NB4 (cell line): ENCODE results near the gene NBEA.

Source experiments
- DNase-seq: peaks from one replicate; pipeline ENCODE4 v3.0.0; 2010; ENCODE audit warnings: low read depth
- H3K4me3 ChIP-seq: one replicate; pipeline ENCODE4 v1.5.1; 2011; ENCODE audit warnings: mild to moderate bottlenecking, low read depth, low read length, moderate library complexity
- CTCF ChIP-seq: IDR thresholded peaks from one replicate; pipeline ENCODE4 v1.5.1; 2012; ENCODE audit warnings: low read depth, low read length
- MAX ChIP-seq: IDR thresholded peaks from 2 replicates; pipeline ENCODE4 v1.6.1; 2011; ENCODE audit warnings: low read depth, low read length
- MYC ChIP-seq: IDR thresholded peaks from 2 replicates; pipeline ENCODE4 v1.6.1; 2011; ENCODE audit warnings: low read depth, low read length
- POLR2A ChIP-seq: IDR thresholded peaks from 2 replicates; pipeline ENCODE4 v1.6.1; 2011; ENCODE audit warnings: mild to moderate bottlenecking; ENCODE audit not compliant: insufficient read length; ENCODE audit errors: extremely low read depth

The NBEA gene

GRCh38 chr13:35502456-35502855 lies 560.4 kb downstream of the NBEA start:
- H3K4me3 ChIP-seq: no peak overlapping the region
- no peak for DNase-seq
- TF ChIP-seq POLR2A (no peak), MAX (no peak), CTCF (no peak), MYC (no peak)

GRCh38 chr13:35512271-35512920 lies 570.3 kb downstream of the NBEA start:
- no peak overlapping the region for H3K4me3 ChIP-seq
- peak; percentile 67 for DNase-seq
- TF ChIP-seq MYC (0 out of 2 replicates have a peak, but pooled peaks have one; percentile 20), POLR2A (no peak)

- no peak for DNase-seq
- H3K4me3 ChIP-seq: no peak overlapping the region
- TF ChIP-seq MAX (no peak), POLR2A (no peak), MYC (no peak), CTCF (no peak)
Measured at GRCh38 chr13:35514061-35514477, 572.0 kb downstream of the NBEA start.

- no peak overlapping the region for H3K4me3 ChIP-seq
- no peak for TF ChIP-seq CTCF
- no peak for TF ChIP-seq MAX
- TF ChIP-seq POLR2A: no peak
- no peak for TF ChIP-seq MYC
- no peak for DNase-seq
Measured at GRCh38 chr13:35514801-35515502, 572.9 kb downstream of the NBEA start.

GRCh38 chr13:35518337-35518946 lies 576.4 kb downstream of the NBEA start:
- no peak for TF ChIP-seq MAX
- no peak; the same call in 1 of the 2 replicates for TF ChIP-seq MYC
- TF ChIP-seq POLR2A: no peak
- no peak for TF ChIP-seq CTCF
- no peak for DNase-seq

GRCh38 chr13:35524171-35524570 lies 582.1 kb downstream of the NBEA start:
- H3K4me3 ChIP-seq: no peak overlapping the region
- DNase-seq: no peak
- TF ChIP-seq MYC (no peak), CTCF (no peak), MAX (no peak), POLR2A (no peak)

More at GRCh38 chr13:35518337-35518946, 576.4 kb downstream of the NBEA start:
- no peak overlapping the region for H3K4me3 ChIP-seq
